ENCODE measurements around the gene EPS8.

Gene EPS8

GRCh38 chr12:15709551-15709950, 79.6 kb downstream of the EPS8 start:
- CTCF ChIA-PET: interaction anchor here (1.1 to 1.7 kb wide), 3 partner anchors 11 to 125 kb away, joined by 3 read pairs; no protein-coding TSS in a partner anchor

GRCh38 chr12:15708396-15709076, 80.7 kb downstream of the EPS8 start:
- no peak for DNase-seq (ENCODE audit: extremely low spot score)
- ChIA-PET CTCF (interaction anchor here (1.0 kb wide), 1 partner anchor 20 kb away, joined by 3 read pairs; no protein-coding TSS in a partner anchor), POLR2A (no interaction called here)
- TF ChIP-seq CTCF (IDR thresholded peaks at IDR 0.05; ENCODE audit: control extremely low read depth, extremely low read depth, low read depth, missing control alignments): no peak

More at GRCh38 chr12:15709551-15709950, 79.6 kb downstream of the EPS8 start:
- no peak for TF ChIP-seq CTCF (IDR thresholded peaks at IDR 0.05; ENCODE audit: control extremely low read depth, extremely low read depth, low read depth, missing control alignments)
- no peak for DNase-seq (ENCODE audit: extremely low spot score)
- POLR2A ChIA-PET: no interaction called here

- no peak for TF ChIP-seq CTCF (IDR thresholded peaks at IDR 0.05; ENCODE audit: control extremely low read depth, extremely low read depth, low read depth, missing control alignments)
- no peak for DNase-seq (ENCODE audit: extremely low spot score)
- CTCF ChIA-PET: interaction anchor here (1.0 to 1.1 kb wide), 2 partner anchors 12 to 19 kb away, joined by 3 read pairs; no protein-coding TSS in a partner anchor
- POLR2A ChIA-PET: no interaction called here
Measured at GRCh38 chr12:15707516-15708199, 81.5 kb downstream of the EPS8 start.

GRCh38 chr12:15706010-15706676, 83.0 kb downstream of the EPS8 start:
- ChIA-PET CTCF (interaction anchor here (1.1 to 1.3 kb wide), 3 partner anchors 10 to 48 kb away, joined by 3 to 5 read pairs (median 3); no protein-coding TSS in a partner anchor), POLR2A (no interaction called here)
- no peak for DNase-seq (ENCODE audit: extremely low spot score)

GRCh38 chr12:15705606-15706005, 83.6 kb downstream of the EPS8 start:
- DNase-seq (ENCODE audit: extremely low spot score): no peak
- CTCF ChIA-PET: interaction anchor here (1.1 to 1.3 kb wide), 2 partner anchors 21 to 49 kb away, joined by 3 to 5 read pairs; no protein-coding TSS in a partner anchor
- no peak for TF ChIP-seq CTCF (IDR thresholded peaks at IDR 0.05; ENCODE audit: control extremely low read depth, extremely low read depth, low read depth, missing control alignments)
- POLR2A ChIA-PET: no interaction called here

More at GRCh38 chr12:15706010-15706676, 83.0 kb downstream of the EPS8 start:
- no peak for TF ChIP-seq CTCF (IDR thresholded peaks at IDR 0.05; ENCODE audit: control extremely low read depth, extremely low read depth, low read depth, missing control alignments)

GRCh38 chr12:15702276-15702675, 86.9 kb downstream of the EPS8 start:
- CTCF ChIA-PET: no interaction called here
- no peak for DNase-seq (ENCODE audit: extremely low spot score)
- TF ChIP-seq CTCF (IDR thresholded peaks at IDR 0.05; ENCODE audit: control extremely low read depth, extremely low read depth, low read depth, missing control alignments): no peak
- POLR2A ChIA-PET: no interaction called here
